ENCODE measurements around the gene IL17RE.

Gene IL17RE

DNA sequence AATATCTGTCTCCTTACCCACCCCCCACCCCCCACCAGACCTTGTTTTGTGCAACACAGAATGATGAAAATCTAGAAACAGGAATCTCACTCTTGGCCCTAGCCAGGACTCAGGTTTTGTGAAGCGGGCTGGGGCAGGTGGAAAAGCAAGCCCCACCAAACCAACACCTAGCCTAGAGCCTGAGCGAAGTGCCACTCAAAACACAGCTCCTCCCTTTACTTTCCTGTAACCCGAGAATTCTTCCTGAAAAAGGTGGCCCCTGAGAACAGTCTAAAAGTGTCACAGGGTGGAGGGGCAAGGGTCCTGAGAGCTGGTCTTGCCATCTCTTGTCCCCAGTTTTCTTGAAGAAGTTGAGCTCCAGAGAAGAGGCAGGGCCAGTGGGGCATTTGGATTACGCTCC lies 41.4 kb upstream of the IL17RE start:
- TF ChIP-seq, protein P1, sequence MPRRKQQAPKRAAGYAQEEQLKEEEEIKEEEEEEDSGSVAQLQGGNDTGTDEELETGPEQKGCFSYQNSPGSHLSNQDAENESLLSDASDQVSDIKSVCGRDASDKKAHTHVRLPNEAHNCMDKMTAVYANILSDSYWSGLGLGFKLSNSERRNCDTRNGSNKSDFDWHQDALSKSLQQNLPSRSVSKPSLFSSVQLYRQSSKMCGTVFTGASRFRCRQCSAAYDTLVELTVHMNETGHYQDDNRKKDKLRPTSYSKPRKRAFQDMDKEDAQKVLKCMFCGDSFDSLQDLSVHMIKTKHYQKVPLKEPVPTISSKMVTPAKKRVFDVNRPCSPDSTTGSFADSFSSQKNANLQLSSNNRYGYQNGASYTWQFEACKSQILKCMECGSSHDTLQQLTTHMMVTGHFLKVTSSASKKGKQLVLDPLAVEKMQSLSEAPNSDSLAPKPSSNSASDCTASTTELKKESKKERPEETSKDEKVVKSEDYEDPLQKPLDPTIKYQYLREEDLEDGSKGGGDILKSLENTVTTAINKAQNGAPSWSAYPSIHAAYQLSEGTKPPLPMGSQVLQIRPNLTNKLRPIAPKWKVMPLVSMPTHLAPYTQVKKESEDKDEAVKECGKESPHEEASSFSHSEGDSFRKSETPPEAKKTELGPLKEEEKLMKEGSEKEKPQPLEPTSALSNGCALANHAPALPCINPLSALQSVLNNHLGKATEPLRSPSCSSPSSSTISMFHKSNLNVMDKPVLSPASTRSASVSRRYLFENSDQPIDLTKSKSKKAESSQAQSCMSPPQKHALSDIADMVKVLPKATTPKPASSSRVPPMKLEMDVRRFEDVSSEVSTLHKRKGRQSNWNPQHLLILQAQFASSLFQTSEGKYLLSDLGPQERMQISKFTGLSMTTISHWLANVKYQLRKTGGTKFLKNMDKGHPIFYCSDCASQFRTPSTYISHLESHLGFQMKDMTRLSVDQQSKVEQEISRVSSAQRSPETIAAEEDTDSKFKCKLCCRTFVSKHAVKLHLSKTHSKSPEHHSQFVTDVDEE (CRISPR knock-in tag; IDR thresholded peaks at IDR 0.05): no peak
- TF ChIP-seq ZNF565 (CRISPR knock-in tag; conservative IDR thresholded peaks at IDR 0.05; ENCODE audit: low read depth) (no peak), CSDC2 (CRISPR knock-in tag; IDR thresholded peaks at IDR 0.05) (no peak), GLIS3 (CRISPR knock-in tag; IDR thresholded peaks at IDR 0.05) (no peak), OSR1 (CRISPR knock-in tag; IDR thresholded peaks at IDR 0.05) (no peak), ARNTL (CRISPR knock-in tag; IDR thresholded peaks at IDR 0.05; ENCODE audit: borderline replicate concordance, low read depth) (no peak), BACH2 (CRISPR knock-in tag; IDR thresholded peaks at IDR 0.05; ENCODE audit: borderline replicate concordance) (no peak)
- TF ChIP-seq, protein P2, sequence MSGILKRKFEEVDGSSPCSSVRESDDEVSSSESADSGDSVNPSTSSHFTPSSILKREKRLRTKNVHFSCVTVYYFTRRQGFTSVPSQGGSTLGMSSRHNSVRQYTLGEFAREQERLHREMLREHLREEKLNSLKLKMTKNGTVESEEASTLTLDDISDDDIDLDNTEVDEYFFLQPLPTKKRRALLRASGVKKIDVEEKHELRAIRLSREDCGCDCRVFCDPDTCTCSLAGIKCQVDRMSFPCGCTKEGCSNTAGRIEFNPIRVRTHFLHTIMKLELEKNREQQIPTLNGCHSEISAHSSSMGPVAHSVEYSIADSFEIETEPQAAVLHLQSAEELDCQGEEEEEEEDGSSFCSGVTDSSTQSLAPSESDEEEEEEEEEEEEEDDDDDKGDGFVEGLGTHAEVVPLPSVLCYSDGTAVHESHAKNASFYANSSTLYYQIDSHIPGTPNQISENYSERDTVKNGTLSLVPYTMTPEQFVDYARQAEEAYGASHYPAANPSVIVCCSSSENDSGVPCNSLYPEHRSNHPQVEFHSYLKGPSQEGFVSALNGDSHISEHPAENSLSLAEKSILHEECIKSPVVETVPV (CRISPR knock-in tag; IDR thresholded peaks at IDR 0.05): no peak
- ATAC-seq: no peak

DNA sequence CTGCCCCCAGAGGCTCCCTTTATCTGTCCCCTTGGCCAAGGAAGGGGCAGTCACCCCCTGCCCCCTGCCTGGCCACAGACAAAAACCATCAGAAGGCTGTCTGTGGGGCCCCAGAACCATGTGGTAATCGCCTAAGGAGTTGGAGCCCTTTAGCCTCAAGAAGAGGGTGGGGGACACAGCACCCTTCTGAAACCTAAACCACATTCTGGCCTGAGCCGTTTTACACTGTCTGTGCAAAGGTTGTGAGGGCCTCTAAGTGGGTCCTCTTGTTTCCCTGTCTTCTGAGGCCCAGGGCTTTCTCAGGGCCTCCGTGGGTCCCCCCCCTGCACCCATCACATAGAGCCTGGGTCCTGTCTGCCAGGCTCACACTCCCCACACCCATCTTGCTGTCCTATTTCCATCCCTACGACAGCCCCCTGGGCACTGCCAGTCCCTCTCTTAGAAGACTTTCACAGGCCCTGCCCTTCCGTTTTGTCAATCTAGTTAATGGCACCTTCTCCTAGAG lies 41.0 kb upstream of the IL17RE start:
- no peak for TF ChIP-seq GLIS3 (CRISPR knock-in tag; IDR thresholded peaks at IDR 0.05)
- TF ChIP-seq TOX (CRISPR knock-in tag; IDR thresholded peaks at IDR 0.05; ENCODE audit: borderline replicate concordance): no peak
- TF ChIP-seq ZC3H10 (CRISPR knock-in tag; IDR thresholded peaks at IDR 0.05): no peak
- TF ChIP-seq BACH2 (CRISPR knock-in tag; IDR thresholded peaks at IDR 0.05; ENCODE audit: borderline replicate concordance): no peak
- TF ChIP-seq ZNF8 (CRISPR knock-in tag; IDR thresholded peaks at IDR 0.05): no peak
- no peak for TF ChIP-seq ZFP30 (CRISPR knock-in tag; IDR thresholded peaks at IDR 0.05)
- TF ChIP-seq SNAI2 (CRISPR knock-in tag; IDR thresholded peaks at IDR 0.05): no peak
- ATAC-seq: no peak

DNA sequence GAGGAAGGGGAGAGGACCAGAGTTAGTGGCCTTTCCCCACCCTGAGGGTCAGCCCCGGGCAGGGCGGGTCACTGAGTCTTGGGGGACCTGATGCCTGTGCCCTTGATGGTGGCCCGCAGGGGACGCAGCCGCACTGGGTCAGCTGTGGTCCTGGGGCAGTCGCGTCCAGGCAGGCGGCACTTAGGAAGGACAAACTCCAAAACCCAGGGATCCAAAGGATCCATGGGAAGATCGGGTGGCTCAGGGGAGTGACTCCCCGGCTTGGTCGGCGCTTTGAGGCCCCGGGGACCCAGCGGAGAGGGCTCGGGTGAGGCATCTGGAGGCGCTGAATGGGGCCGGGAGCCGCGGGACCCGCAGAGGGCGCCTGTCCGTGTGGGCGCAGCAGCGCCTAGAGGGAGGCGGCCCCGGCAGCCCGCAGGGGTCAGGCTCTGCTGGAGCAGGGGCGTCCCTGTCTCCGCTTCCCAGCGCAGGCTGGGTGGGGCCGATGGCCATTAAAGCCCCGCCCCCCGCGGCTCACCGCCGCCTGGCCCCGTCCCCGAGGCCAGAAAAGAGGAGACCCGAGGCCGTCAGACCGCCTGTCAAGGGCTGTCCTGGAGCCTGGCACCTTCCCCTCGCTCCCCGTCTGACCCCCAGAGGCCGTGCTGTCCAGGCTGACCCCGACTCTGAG lies 40.1 kb upstream of the IL17RE start:
- no peak for TF ChIP-seq CSDC2 (CRISPR knock-in tag; IDR thresholded peaks at IDR 0.05)
- TF ChIP-seq TOX (CRISPR knock-in tag; IDR thresholded peaks at IDR 0.05; ENCODE audit: borderline replicate concordance): no peak
- TF ChIP-seq ARNTL (CRISPR knock-in tag; IDR thresholded peaks at IDR 0.05; ENCODE audit: borderline replicate concordance, low read depth): no peak
- TF ChIP-seq, protein P3, sequence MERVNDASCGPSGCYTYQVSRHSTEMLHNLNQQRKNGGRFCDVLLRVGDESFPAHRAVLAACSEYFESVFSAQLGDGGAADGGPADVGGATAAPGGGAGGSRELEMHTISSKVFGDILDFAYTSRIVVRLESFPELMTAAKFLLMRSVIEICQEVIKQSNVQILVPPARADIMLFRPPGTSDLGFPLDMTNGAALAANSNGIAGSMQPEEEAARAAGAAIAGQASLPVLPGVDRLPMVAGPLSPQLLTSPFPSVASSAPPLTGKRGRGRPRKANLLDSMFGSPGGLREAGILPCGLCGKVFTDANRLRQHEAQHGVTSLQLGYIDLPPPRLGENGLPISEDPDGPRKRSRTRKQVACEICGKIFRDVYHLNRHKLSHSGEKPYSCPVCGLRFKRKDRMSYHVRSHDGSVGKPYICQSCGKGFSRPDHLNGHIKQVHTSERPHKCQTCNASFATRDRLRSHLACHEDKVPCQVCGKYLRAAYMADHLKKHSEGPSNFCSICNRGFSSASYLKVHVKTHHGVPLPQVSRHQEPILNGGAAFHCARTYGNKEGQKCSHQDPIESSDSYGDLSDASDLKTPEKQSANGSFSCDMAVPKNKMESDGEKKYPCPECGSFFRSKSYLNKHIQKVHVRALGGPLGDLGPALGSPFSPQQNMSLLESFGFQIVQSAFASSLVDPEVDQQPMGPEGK (CRISPR knock-in tag; IDR thresholded peaks at IDR 0.05; ENCODE audit: borderline replicate concordance): no peak
- TF ChIP-seq ESRRG (CRISPR knock-in tag; IDR thresholded peaks at IDR 0.05): no peak
- no peak for TF ChIP-seq RARB (CRISPR knock-in tag; IDR thresholded peaks at IDR 0.05)
- no peak for TF ChIP-seq ISL1 (CRISPR knock-in tag; IDR thresholded peaks at IDR 0.05)
- no peak for TF ChIP-seq PPARA (CRISPR knock-in tag; IDR thresholded peaks at IDR 0.05; ENCODE audit: borderline replicate concordance)
- ATAC-seq: no peak; the same call in 2 of the 3 replicates

DNA sequence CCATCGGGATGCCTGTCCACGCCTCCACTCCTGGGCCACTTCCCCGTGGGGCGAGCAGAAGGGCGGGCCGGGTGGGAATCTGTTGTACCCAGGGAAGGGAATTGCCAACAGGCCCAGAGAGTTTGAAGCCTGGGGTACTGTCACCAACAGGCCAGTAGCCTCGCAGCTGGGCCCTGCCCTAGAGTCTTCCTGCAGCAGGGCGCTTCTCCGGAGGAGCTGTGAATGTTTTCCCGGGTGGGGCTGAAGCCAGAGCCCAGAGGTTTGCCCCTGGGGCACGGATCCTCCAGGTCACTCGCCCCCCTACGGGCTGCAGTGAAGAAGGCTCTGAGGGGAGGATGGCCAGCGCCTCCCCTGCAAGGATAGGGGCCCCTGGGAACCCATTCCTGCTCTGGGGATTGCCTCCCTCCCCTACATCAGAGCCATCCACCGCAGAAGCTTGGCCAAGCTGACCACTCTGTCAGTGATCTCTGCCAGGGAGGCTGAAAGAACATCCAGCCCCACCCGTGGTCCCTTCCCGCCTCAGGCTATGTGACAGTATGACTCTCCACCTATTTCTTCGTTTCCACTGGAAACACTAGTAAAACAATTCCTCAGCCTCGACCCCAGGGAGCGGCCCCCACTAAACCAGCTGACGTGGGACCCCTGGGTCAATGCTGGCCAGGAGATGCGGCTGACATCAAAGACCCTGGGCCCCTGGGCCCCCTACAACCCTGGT lies 39.4 kb upstream of the IL17RE start:
- TF ChIP-seq, protein P2 (CRISPR knock-in tag; IDR thresholded peaks at IDR 0.05): no peak
- TF ChIP-seq ESRRG (CRISPR knock-in tag; IDR thresholded peaks at IDR 0.05): no peak
- TF ChIP-seq, protein P3 (CRISPR knock-in tag; IDR thresholded peaks at IDR 0.05; ENCODE audit: borderline replicate concordance): no peak
- TF ChIP-seq TOX (CRISPR knock-in tag; IDR thresholded peaks at IDR 0.05; ENCODE audit: borderline replicate concordance): no peak
- no peak for ATAC-seq
